CD4-positive, CD25-positive, alpha-beta regulatory T cell (primary cell): ENCODE results near the gene TAF10. TPM values are rescaled to one million over a fixed set of nuclear protein-coding genes. Genes with fewer than 3 reads are reported as not detected.

Source experiments
- ATAC-seq, 2 donors: fragments of 150-1000 bp; cut with Tn5 transposase; one replicate each; pipeline ENCODE4 v1.10.0; 2021; ENCODE audit warnings: low read depth in 2 of 2, moderate number of reproducible peaks in 2 of 2, moderate library complexity in 1 of 2
- DNase-seq, 3 donors: peaks; one replicate each; pipeline versions ENCODE4 v3.0.0 to v3.0.0-alpha.2; 2012 to 2022; ENCODE audit warnings: mixed read lengths in 1 of 3
- H3K27ac ChIP-seq: one replicate; pipeline ENCODE4 v1.7.0; 2013; ENCODE audit warnings: mild to moderate bottlenecking, low read length; ENCODE audit not compliant: insufficient read depth, poor library complexity, severe bottlenecking
- H3K27me3 ChIP-seq: one replicate; pipeline ENCODE4 v1.7.0; 2013; ENCODE audit warnings: low read length; ENCODE audit not compliant: control insufficient read depth, insufficient read depth
- H3K36me3 ChIP-seq: one replicate; pipeline ENCODE4 v1.7.0; 2013; ENCODE audit warnings: mild to moderate bottlenecking, low read length, moderate library complexity; ENCODE audit not compliant: control insufficient read depth, insufficient read depth
- H3K4me1 ChIP-seq: 2 replicates; pipeline ENCODE4 v1.7.0; 2013; ENCODE audit warnings: mild to moderate bottlenecking, low read length; ENCODE audit not compliant: insufficient read depth, control insufficient read depth, poor library complexity, severe bottlenecking
- H3K4me3 ChIP-seq: one replicate; pipeline ENCODE4 v1.7.0; 2013; ENCODE audit warnings: low read depth, mild to moderate bottlenecking, low read length, moderate library complexity
- H3K9me3 ChIP-seq, 2 experiments: 1 replicate in 1 of 2; 2 replicates in 1 of 2; pipeline ENCODE4 v1.7.0; 2013; ENCODE audit warnings: low read length in 2 of 2, mild to moderate bottlenecking in 1 of 2, moderate library complexity in 1 of 2; ENCODE audit not compliant: control insufficient read depth in 2 of 2
- H3K27ac Mint-ChIP-seq, 3 donors: one replicate each; pipeline ENCODE4 v1.8.0; 2020 to 2022; ENCODE audit warnings: mild to moderate bottlenecking in 3 of 3, mixed read lengths in 3 of 3, moderate library complexity in 2 of 3
- H3K27me3 Mint-ChIP-seq: one replicate; pipeline ENCODE4 v1.8.0; 2022; ENCODE audit warnings: mild to moderate bottlenecking, mixed read lengths
- H3K36me3 Mint-ChIP-seq: one replicate; pipeline ENCODE4 v1.8.0; 2020; ENCODE audit warnings: mixed read lengths
- H3K4me1 Mint-ChIP-seq, 4 donors: one replicate each; pipeline ENCODE4 v1.8.0; 2020 to 2022; ENCODE audit warnings: mixed read lengths in 4 of 4, mild to moderate bottlenecking in 1 of 4
- H3K4me3 Mint-ChIP-seq, 4 donors: one replicate each; pipeline ENCODE4 v1.8.0; 2020 to 2022; ENCODE audit warnings: mild to moderate bottlenecking in 4 of 4, mixed read lengths in 4 of 4, moderate library complexity in 3 of 4
- H3K9me3 Mint-ChIP-seq, 7 donors: one replicate each; pipeline ENCODE4 v1.8.0; 2020 to 2022; ENCODE audit warnings: mixed read lengths in 7 of 7, mild to moderate bottlenecking in 3 of 7, moderate library complexity in 2 of 7
- polyA plus RNA-seq, 4 donors: library from polyadenylated mRNA; unstranded; fragments of 300-500 nt; fragmentation: Illumina TruSeq; gene quantifications; one replicate each; pipeline ENCODE4 v1.2.3, GENCODE V29; 2021
- total RNA-seq: library from RNA; stranded (reverse); gene quantifications from one replicate; pipeline ENCODE4 v1.2.3, GENCODE V29; 2022

Gene TAF10
- total and polyA plus RNA-seq, 5 donors from 2014 or later = 125 to 386 (median 259) TPM

- Histone ChIP-seq H3K9me3 (no peaks in the 10 kb centered on the region), H3K4me1 (peaks cover 29% of the 10 kb centered on the region), H3K27ac (no peak overlapping the region), H3K4me3 (no peak overlapping the region), H3K36me3 (peaks cover 13% of the 10 kb centered on the region), H3K27me3 (no peaks in the 10 kb centered on the region)
- Mint-ChIP-seq H3K27me3 (no peaks in the 10 kb centered on the region), H3K27ac (no peak overlapping the region), H3K4me1 (peaks cover 0 to 13% (median 12%) of the 10 kb centered on the region in 4 donors), H3K36me3 (peaks cover 14% of the 10 kb centered on the region), H3K9me3 (no peaks in the 10 kb centered on the region), H3K4me3 (no peak overlapping the region)
- DNase-seq (no peak), ATAC-seq (no peak)
These were observed 8.6 kb upstream of the TAF10 start for GRCh38 chr11:6620636-6621035.

- H3K27ac ChIP-seq = peak within 1 kb of the TSS; percentile 87
- Mint-ChIP-seq H3K4me3 (no peak within 1 kb of the TSS), H3K27me3 (no peaks in the 10 kb centered on the region), H3K27ac (no peak within 1 kb of the TSS), H3K4me1 (peaks cover 0 to 20% (median 13%) of the 10 kb centered on the region in 4 donors), H3K9me3 (no peaks in the 10 kb centered on the region), H3K36me3 (peaks cover 17% of the 10 kb centered on the region)
- peaks cover 16% of the 10 kb centered on the region for H3K36me3 ChIP-seq
- peaks cover 29% of the 10 kb centered on the region for H3K4me1 ChIP-seq
- H3K9me3 ChIP-seq = no peaks in the 10 kb centered on the region
- ATAC-seq (peak; percentile 89 to 90), DNase-seq (peak; percentile 87 to 93 (median 91))
- H3K4me3 ChIP-seq = peak within 1 kb of the TSS; percentile 98
- H3K27me3 ChIP-seq = no peaks in the 10 kb centered on the region
These were observed 7.2 kb upstream of the TAF10 start, which contains the start of gene TPP1 for GRCh38 chr11:6619004-6619745. TPP1 (minus strand) TSS chr11:6619422; CDS start chr11:6619400, 22 bp downstream.

DNA sequence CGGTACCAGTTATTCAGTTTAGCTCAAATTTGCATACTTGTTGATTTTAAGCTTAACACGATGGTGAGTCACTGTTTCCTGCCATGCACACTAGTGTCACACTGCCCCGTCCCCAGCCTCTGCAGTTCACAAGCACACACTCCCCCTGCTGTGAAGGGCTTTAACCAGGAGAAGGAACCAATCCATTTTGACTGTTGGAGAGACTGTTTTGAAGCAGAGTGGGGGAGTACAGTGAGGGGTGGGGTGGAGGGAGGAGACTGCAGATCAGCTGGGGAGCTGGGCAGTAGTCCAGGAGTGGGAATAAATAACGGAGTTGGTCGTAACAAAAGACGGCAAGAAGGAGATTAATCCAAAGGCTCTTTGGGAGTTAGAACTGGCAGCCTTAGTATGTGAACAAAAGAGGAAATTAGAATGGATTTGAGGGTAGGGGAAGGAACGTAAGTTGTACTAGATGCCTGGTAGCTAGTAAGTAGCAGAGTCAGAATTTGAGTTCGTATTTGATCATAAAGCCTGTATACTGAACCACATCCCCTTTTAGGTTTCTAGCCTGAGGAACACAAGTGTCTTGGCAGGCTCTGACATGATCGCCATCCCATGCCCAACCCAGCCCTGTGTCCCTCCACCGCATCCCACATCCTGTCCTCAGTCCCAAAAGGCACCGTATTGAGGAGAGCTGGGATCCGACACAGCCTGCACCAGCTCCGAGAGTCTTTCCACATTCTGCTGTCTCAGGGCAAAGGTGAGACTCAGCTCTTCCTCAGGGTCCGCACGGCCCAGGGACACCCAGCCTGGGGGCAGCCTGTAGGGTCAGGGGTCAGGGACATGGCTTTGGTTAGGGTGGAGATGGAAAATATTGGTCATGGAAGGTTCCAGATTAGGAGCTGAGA, 6.3 kb upstream of the TAF10 start:
- Histone ChIP-seq H3K36me3 (peaks cover 16% of the 10 kb centered on the region), H3K27me3 (no peaks in the 10 kb centered on the region), H3K9me3 (no peaks in the 10 kb centered on the region), H3K4me1 (peaks cover 29% of the 10 kb centered on the region), H3K4me3 (peak overlapping the region; percentile 98), H3K27ac (peak overlapping the region; percentile 87)
- Mint-ChIP-seq H3K36me3 (peaks cover 15% of the 10 kb centered on the region), H3K4me3 (no peak overlapping the region), H3K9me3 (no peaks in the 10 kb centered on the region), H3K27me3 (no peaks in the 10 kb centered on the region), H3K4me1 (peaks cover 0 to 20% (median 12%) of the 10 kb centered on the region in 4 donors), H3K27ac (no peak overlapping the region)
- ATAC-seq (peak; percentile 77 to 79), DNase-seq (peak; percentile 59 to 91 (median 70))

- H3K36me3 Mint-ChIP-seq = peaks cover 15% of the 10 kb centered on the region
- H3K27ac Mint-ChIP-seq = no peak overlapping the region
- Histone ChIP-seq H3K9me3 (no peaks in the 10 kb centered on the region), H3K27me3 (no peaks in the 10 kb centered on the region), H3K4me1 (peaks cover 38% of the 10 kb centered on the region), H3K4me3 (peak overlapping the region; percentile 98), H3K27ac (peak overlapping the region; percentile 87), H3K36me3 (peaks cover 16% of the 10 kb centered on the region)
- no peak for ATAC-seq
- no peak overlapping the region for H3K4me3 Mint-ChIP-seq
- H3K27me3 Mint-ChIP-seq = no peaks in the 10 kb centered on the region
- no peaks in the 10 kb centered on the region for H3K9me3 Mint-ChIP-seq
- DNase-seq = no peak
- peaks cover 0 to 20% (median 12%) of the 10 kb centered on the region in 4 donors for H3K4me1 Mint-ChIP-seq
These were observed 5.3 kb upstream of the TAF10 start for GRCh38 chr11:6617315-6617781.

DNA sequence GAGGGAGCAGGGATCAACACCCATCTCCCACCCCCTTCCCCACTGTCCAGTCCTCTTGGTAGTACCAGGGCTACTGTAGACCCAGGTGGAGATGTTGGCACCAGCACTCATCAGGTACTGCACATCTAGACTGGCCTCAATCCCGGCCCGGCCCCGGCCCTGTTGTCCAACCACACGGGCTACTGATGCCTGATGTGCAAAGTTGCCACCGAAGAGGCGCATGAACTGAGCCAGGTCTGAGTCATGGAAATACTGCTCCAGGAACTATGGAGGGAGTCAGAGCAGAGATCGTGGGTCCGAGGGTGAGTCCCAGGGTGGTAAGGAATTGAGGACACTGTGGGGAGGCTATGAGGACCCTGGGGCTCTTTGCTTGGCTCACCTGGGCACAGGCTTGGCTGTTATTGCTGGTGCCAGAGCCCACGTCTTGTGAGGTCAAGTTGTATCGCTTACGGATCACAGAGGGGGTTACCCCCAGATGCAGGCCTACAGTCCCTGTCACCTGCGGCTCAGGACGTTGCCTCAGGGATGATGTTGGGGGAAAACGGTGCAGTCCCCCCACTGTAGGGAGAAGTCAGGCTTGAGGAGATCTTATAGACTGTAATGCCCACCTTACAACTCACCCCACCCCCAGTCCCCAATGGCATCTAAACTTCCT, 4.7 kb upstream of the TAF10 start:
- Mint-ChIP-seq H3K4me3 (peak overlapping the region; percentile 11 to 80 (median 64)), H3K27ac (peak overlapping the region; percentile 52 to 92 (median 68))

DNA sequence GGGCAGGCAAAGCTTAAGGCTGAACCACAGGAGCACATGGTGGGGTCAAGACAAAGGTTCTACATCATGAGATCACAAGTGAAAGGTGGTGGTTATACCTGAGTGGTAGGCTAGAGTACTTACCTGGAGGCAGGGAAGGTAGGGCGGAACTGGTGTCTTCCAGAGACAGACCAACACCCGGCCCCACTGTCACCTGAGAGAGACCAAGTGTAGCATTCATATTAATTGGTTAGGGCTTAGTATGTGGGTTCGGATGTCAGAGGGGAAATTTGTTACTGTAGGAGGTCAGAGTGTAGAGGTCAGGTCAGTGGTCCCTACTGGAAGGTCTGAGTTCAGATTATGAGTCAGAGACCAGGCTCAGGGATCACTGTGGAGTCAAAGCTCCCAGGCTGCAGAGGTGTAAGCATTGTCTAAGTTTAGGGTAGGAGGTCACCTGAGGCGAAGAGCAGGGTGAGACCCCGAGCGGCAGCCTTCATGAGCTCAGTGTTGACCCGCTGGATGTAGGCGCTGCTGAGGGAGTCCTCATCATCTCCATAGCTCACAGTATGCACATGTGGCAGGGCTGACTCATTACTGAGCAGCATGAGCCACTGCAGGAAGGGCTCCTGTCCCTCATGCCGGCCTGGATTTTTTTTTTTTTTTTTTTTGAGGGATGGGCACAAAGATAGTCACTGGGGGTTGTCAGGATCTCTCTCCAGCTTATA, 4.0 kb upstream of the TAF10 start:
- no peak overlapping the region for H3K27ac ChIP-seq
- peaks cover 43% of the 10 kb centered on the region for H3K4me1 ChIP-seq
- no peaks in the 10 kb centered on the region for H3K27me3 ChIP-seq
- peaks cover 17% of the 10 kb centered on the region for H3K36me3 ChIP-seq
- H3K4me3 ChIP-seq = no peak overlapping the region
- Mint-ChIP-seq H3K27ac (peak overlapping the region; percentile 67 to 92 (median 86)), H3K36me3 (peaks cover 19% of the 10 kb centered on the region), H3K27me3 (no peaks in the 10 kb centered on the region), H3K4me1 (peaks cover 0 to 26% (median 16%) of the 10 kb centered on the region in 4 donors), H3K4me3 (peak overlapping the region; percentile 52 to 87 (median 80)), H3K9me3 (no peaks in the 10 kb centered on the region)
- H3K9me3 ChIP-seq = no peaks in the 10 kb centered on the region
- DNase-seq = no peak
- no peak for ATAC-seq

More for the DNA sequence above, 4.7 kb upstream of the TAF10 start:
- DNase-seq = no peak
- ATAC-seq = no peak
- no peaks in the 10 kb centered on the region for H3K9me3 Mint-ChIP-seq
- peaks cover 16% of the 10 kb centered on the region for H3K36me3 ChIP-seq
- H3K27me3 ChIP-seq = no peaks in the 10 kb centered on the region
- peaks cover 0 to 20% (median 12%) of the 10 kb centered on the region in 4 donors for H3K4me1 Mint-ChIP-seq
- peak overlapping the region; percentile 98 for H3K4me3 ChIP-seq
- H3K27me3 Mint-ChIP-seq = no peaks in the 10 kb centered on the region
- H3K36me3 Mint-ChIP-seq = peaks cover 15% of the 10 kb centered on the region
- no peaks in the 10 kb centered on the region for H3K9me3 ChIP-seq
- H3K27ac ChIP-seq = peak overlapping the region; percentile 87
- H3K4me1 ChIP-seq = peaks cover 38% of the 10 kb centered on the region

DNA sequence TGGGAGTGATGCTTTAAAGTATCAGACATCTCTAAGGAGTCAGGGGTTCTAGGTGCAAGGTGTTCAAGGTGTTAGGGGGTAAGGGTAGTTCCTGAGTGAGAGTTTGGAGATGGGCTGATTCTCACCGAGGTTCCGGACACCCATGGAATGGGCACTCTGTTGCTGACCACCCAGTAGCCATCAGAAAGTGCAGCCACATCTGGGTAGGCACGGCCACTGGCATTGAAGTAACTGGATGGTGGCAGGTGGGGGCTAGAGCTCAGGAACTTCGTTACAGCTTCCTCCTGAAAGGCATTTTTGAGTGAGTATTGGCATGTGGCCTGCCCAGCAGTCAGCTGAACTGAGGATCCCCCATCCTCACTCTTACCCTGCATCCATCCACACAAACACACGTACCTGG, 3.0 kb upstream of the TAF10 start:
- H3K27me3 ChIP-seq = no peaks in the 10 kb centered on the region
- no peak for DNase-seq
- no peaks in the 10 kb centered on the region for H3K9me3 Mint-ChIP-seq
- peak overlapping the region in 3 of 4 donors; percentile 33 to 87 (median 49) for H3K4me3 Mint-ChIP-seq
- H3K27ac Mint-ChIP-seq = peak overlapping the region in 2 of 3 donors; percentile 86 to 96
- peaks cover 0 to 36% (median 24%) of the 10 kb centered on the region in 4 donors for H3K4me1 Mint-ChIP-seq
- no peaks in the 10 kb centered on the region for H3K27me3 Mint-ChIP-seq
- H3K36me3 ChIP-seq = peaks cover 26% of the 10 kb centered on the region
- no peaks in the 10 kb centered on the region for H3K9me3 ChIP-seq
- ATAC-seq = no peak
- H3K27ac ChIP-seq = no peak overlapping the region
- no peak overlapping the region for H3K4me3 ChIP-seq
- H3K36me3 Mint-ChIP-seq = peaks cover 25% of the 10 kb centered on the region
- peaks cover 52% of the 10 kb centered on the region for H3K4me1 ChIP-seq
